SK-N-SH treated with all-trans-retinoic acid at 6 μM for 48 hours (cell line): ENCODE measurements around the gene OR51D1.

ENCODE experiments used
- ATAC-seq: fragments of 200-7000 bp; cut with Tn5 transposase; 3 replicates; pipeline ENCODE4 v1.9.1; 2020; ENCODE audit warnings: mild to moderate bottlenecking, moderate library complexity
- ARNTL ChIP-seq: fragments of 450-650 bp; formaldehyde crosslinking; IDR thresholded peaks from 2 replicates; pipeline ENCODE4 v1.5.0; 2020; ENCODE audit warnings: low read depth, mild to moderate bottlenecking, moderate library complexity, borderline replicate concordance
- BACH2 ChIP-seq: fragments of 250-450 bp; sonication (Bioruptor Pico); IDR thresholded peaks from 2 replicates; pipeline ENCODE4 v1.9.0; 2021; ENCODE audit warnings: mild to moderate bottlenecking, borderline replicate concordance
- CSDC2 ChIP-seq: fragments of 250-450 bp; sonication (Bioruptor Pico); IDR thresholded peaks from 2 replicates; pipeline ENCODE4 v1.5.0; 2020; ENCODE audit warnings: mild to moderate bottlenecking, moderate library complexity
- CSRNP3 ChIP-seq: fragments of 250-450 bp; sonication (Bioruptor Pico); IDR thresholded peaks from 2 replicates; pipeline ENCODE4 v1.5.1; 2021; ENCODE audit warnings: mild to moderate bottlenecking, moderate library complexity
- ESRRG ChIP-seq: fragments of 250-450 bp; sonication (Bioruptor Pico); IDR thresholded peaks from 2 replicates; pipeline ENCODE4 v1.6.1; 2021; ENCODE audit warnings: mild to moderate bottlenecking
- GLIS3 ChIP-seq: fragments of 250-450 bp; sonication (Bioruptor Pico); IDR thresholded peaks from 2 replicates; pipeline ENCODE4 v1.5.0; 2020; ENCODE audit warnings: mild to moderate bottlenecking, moderate library complexity
- ISL1 ChIP-seq: fragments of 250-450 bp; sonication (Bioruptor Pico); IDR thresholded peaks from 2 replicates; pipeline ENCODE4 v2.1.2; 2022; ENCODE audit warnings: mild to moderate bottlenecking, moderate library complexity
- OSR1 ChIP-seq: fragments of 250-450 bp; sonication (Bioruptor Pico); IDR thresholded peaks from 2 replicates; pipeline ENCODE4 v1.8.0; 2022; ENCODE audit warnings: moderate library complexity, mild to moderate bottlenecking, inconsistent platforms
- PPARA ChIP-seq: fragments of 250-450 bp; sonication (Bioruptor Pico); IDR thresholded peaks from 2 replicates; pipeline ENCODE4 v1.5.0; 2020; ENCODE audit warnings: mild to moderate bottlenecking, borderline replicate concordance
- RARB ChIP-seq: fragments of 250-450 bp; sonication (Bioruptor Pico); IDR thresholded peaks from 2 replicates; pipeline ENCODE4 v1.8.0; 2021; ENCODE audit warnings: mild to moderate bottlenecking, moderate library complexity
- SNAI2 ChIP-seq: fragments of 250-450 bp; sonication (Bioruptor Pico); IDR thresholded peaks from 2 replicates; pipeline ENCODE4 v1.5.0; 2020; ENCODE audit warnings: mild to moderate bottlenecking, moderate library complexity
- TCF4 ChIP-seq: fragments of 250-450 bp; sonication (Bioruptor Pico); IDR thresholded peaks from 2 replicates; pipeline ENCODE4 v1.8.0; 2021; ENCODE audit warnings: mild to moderate bottlenecking, moderate library complexity, borderline replicate concordance
- TOX ChIP-seq: fragments of 250-450 bp; sonication (Bioruptor Pico); IDR thresholded peaks from 2 replicates; pipeline ENCODE4 v1.8.0; 2021; ENCODE audit warnings: mild to moderate bottlenecking, moderate library complexity, borderline replicate concordance
- ZC3H10 ChIP-seq: fragments of 250-450 bp; sonication (Bioruptor Pico); IDR thresholded peaks from 2 replicates; pipeline ENCODE4 v1.5.1; 2021; ENCODE audit warnings: mild to moderate bottlenecking, moderate library complexity
- ZFP30 ChIP-seq: fragments of 450-650 bp; formaldehyde crosslinking; IDR thresholded peaks from 2 replicates; pipeline ENCODE4 v1.5.0; 2022; ENCODE audit warnings: mild to moderate bottlenecking, moderate library complexity
- ZNF565 ChIP-seq: fragments of 450-650 bp; formaldehyde crosslinking; conservative IDR thresholded peaks from 2 replicates; pipeline ENCODE4 v1.5.0; 2020; ENCODE audit warnings: low read depth, mild to moderate bottlenecking, moderate library complexity
- ZNF70 ChIP-seq: fragments of 450-650 bp; formaldehyde crosslinking; IDR thresholded peaks from 2 replicates; pipeline ENCODE4 v1.5.0; 2020; ENCODE audit warnings: mild to moderate bottlenecking, moderate library complexity
- TF ChIP-seq, protein P1 (sequence below): fragments of 250-450 bp; sonication (Bioruptor Pico); IDR thresholded peaks from 2 replicates; pipeline ENCODE4 v1.8.0; 2020; ENCODE audit warnings: mild to moderate bottlenecking, moderate library complexity, borderline replicate concordance
- TF ChIP-seq, protein P2 (sequence below): fragments of 250-450 bp; sonication (Bioruptor Pico); IDR thresholded peaks from 2 replicates; pipeline ENCODE4 v1.8.0; 2021; ENCODE audit warnings: low read depth, mild to moderate bottlenecking, moderate library complexity, borderline replicate concordance
- TF ChIP-seq, protein P3 (sequence below): fragments of 250-450 bp; sonication (Bioruptor Pico); IDR thresholded peaks from 2 replicates; pipeline ENCODE4 v1.5.1; 2020; ENCODE audit warnings: low read depth, mild to moderate bottlenecking, moderate library complexity

OR51D1 gene

DNA sequence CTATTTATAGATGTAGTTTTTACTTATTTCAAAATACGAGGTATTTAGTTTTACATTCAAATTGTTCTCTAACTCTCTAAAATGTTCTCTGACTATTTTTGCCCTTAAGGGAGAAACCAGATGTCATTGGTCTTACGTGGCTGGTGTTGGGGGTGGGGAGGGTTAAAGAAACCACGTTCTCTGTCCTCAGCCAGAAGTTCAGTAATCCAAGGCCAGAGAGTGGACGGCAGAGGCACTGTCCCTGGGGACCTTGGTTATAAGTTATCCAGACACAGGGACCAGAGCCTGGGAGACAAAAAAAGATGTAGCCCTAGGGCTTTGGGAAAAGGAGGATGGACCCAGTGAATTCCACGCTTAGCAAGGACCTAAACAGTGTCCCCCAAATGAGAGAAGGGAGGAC lies 5.8 kb downstream of the OR51D1 start (continued):
- TF ChIP-seq, protein P1, sequence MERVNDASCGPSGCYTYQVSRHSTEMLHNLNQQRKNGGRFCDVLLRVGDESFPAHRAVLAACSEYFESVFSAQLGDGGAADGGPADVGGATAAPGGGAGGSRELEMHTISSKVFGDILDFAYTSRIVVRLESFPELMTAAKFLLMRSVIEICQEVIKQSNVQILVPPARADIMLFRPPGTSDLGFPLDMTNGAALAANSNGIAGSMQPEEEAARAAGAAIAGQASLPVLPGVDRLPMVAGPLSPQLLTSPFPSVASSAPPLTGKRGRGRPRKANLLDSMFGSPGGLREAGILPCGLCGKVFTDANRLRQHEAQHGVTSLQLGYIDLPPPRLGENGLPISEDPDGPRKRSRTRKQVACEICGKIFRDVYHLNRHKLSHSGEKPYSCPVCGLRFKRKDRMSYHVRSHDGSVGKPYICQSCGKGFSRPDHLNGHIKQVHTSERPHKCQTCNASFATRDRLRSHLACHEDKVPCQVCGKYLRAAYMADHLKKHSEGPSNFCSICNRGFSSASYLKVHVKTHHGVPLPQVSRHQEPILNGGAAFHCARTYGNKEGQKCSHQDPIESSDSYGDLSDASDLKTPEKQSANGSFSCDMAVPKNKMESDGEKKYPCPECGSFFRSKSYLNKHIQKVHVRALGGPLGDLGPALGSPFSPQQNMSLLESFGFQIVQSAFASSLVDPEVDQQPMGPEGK (CRISPR knock-in tag), result no peak
- TF ChIP-seq OSR1 (CRISPR knock-in tag) (no peak), ESRRG (no peak), ZNF70 (CRISPR knock-in tag) (no peak), CSRNP3 (CRISPR knock-in tag) (no peak), ISL1 (CRISPR knock-in tag) (no peak), BACH2 (no peak), TOX (CRISPR knock-in tag) (no peak), TCF4 (CRISPR knock-in tag) (no peak), ZC3H10 (CRISPR knock-in tag) (no peak), CSDC2 (CRISPR knock-in tag) (no peak)
- TF ChIP-seq, protein P2, sequence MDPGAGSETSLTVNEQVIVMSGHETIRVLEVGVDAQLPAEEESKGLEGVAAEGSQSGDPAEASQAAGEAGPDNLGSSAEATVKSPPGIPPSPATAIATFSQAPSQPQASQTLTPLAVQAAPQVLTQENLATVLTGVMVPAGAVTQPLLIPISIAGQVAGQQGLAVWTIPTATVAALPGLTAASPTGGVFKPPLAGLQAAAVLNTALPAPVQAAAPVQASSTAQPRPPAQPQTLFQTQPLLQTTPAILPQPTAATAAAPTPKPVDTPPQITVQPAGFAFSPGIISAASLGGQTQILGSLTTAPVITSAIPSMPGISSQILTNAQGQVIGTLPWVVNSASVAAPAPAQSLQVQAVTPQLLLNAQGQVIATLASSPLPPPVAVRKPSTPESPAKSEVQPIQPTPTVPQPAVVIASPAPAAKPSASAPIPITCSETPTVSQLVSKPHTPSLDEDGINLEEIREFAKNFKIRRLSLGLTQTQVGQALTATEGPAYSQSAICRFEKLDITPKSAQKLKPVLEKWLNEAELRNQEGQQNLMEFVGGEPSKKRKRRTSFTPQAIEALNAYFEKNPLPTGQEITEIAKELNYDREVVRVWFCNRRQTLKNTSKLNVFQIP (CRISPR knock-in tag), result no peak

- ATAC-seq, result no peak
- TF ChIP-seq, protein P3, sequence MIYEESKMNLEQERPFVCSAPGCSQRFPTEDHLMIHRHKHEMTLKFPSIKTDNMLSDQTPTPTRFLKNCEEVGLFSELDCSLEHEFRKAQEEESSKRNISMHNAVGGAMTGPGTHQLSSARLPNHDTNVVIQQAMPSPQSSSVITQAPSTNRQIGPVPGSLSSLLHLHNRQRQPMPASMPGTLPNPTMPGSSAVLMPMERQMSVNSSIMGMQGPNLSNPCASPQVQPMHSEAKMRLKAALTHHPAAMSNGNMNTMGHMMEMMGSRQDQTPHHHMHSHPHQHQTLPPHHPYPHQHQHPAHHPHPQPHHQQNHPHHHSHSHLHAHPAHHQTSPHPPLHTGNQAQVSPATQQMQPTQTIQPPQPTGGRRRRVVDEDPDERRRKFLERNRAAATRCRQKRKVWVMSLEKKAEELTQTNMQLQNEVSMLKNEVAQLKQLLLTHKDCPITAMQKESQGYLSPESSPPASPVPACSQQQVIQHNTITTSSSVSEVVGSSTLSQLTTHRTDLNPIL (CRISPR knock-in tag), result no peak
- no peak for TF ChIP-seq ZNF565 (CRISPR knock-in tag)
- TF ChIP-seq, protein P1 (CRISPR knock-in tag), result no peak
Measured at GRCh38 chr11:4643682-4644081, 6.4 kb downstream of the OR51D1 start, which contains the start of gene OR51E1. OR51E1 (plus strand) TSS chr11:4643982; CDS start chr11:4652527, 8,545 bp downstream.

- TF ChIP-seq SNAI2 (CRISPR knock-in tag) (no peak), ARNTL (CRISPR knock-in tag) (no peak), ESRRG (no peak), PPARA (no peak), GLIS3 (CRISPR knock-in tag) (no peak), ZFP30 (CRISPR knock-in tag) (no peak)
- TF ChIP-seq, protein P3 (CRISPR knock-in tag), result no peak
- no peak for ATAC-seq
Measured at GRCh38 chr11:4644233-4644632, 7.0 kb downstream of the OR51D1 start.

- ATAC-seq, result no peak
- TF ChIP-seq GLIS3 (CRISPR knock-in tag) (no peak), TOX (CRISPR knock-in tag) (no peak), ESRRG (no peak), CSRNP3 (CRISPR knock-in tag) (no peak), ZFP30 (CRISPR knock-in tag) (no peak), ZNF565 (CRISPR knock-in tag) (no peak), BACH2 (no peak), TCF4 (CRISPR knock-in tag) (no peak), RARB (CRISPR knock-in tag) (no peak), ZNF70 (CRISPR knock-in tag) (no peak)
- TF ChIP-seq, protein P3 (CRISPR knock-in tag), result no peak
- TF ChIP-seq, protein P2 (CRISPR knock-in tag), result no peak
Measured at GRCh38 chr11:4645974-4646373, 8.7 kb downstream of the OR51D1 start.
